Left forelimb (tissue), 1 donor: ENCODE results near the gene LYRM4.

ENCODE experiments used
- DNase-seq: peaks from one replicate; pipeline ENCODE4 v3.0.0-alpha.2; 2018; ENCODE audit warnings: low spot score

LYRM4 gene

GRCh38 chr6:5174756-5175549 lies 85.8 kb downstream of the LYRM4 start:
- no peak for DNase-seq

DNA sequence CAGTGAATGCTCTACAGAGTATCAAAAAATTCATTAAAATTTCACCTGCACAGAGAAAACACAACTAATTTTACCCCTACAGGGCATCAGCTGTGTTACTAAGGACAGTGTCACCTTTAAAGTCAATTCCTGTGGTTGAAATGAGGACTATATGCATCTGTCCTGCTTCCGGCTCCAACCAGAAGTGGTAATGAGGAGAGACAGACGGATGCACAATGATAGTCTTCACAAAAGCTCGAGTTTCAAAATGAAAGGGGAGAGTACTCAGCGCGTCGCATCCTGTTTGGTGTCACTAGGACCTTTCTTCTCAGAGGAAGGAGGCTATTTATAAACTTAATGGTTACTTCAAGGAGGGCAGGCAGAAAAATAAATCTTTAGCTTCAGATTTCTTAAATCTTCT lies 86.5 kb downstream of the LYRM4 start:
- DNase-seq = no peak

DNA sequence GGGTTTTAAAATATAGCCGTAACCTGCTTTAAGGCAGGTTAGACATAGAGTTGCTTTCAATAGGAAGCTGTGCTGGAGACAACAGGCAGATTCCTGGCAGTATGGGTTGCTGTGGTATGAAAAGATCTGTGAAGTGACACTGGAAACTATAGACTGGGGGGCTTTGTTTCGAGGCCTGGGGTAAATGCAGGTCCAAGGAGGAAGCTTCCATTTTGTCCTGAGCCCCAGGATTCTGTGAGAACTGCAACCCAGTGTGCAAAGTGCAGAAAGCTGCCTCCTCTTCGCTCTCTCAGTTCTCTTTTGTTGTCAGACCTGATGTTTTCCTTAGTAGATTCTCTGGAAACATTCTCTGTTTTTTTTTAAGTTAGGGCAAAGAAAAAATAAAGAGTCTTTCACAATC lies 86.9 kb downstream of the LYRM4 start:
- DNase-seq = no peak

- DNase-seq = no peak
Observed at GRCh38 chr6:5172897-5173474, 87.8 kb downstream of the LYRM4 start.

DNA sequence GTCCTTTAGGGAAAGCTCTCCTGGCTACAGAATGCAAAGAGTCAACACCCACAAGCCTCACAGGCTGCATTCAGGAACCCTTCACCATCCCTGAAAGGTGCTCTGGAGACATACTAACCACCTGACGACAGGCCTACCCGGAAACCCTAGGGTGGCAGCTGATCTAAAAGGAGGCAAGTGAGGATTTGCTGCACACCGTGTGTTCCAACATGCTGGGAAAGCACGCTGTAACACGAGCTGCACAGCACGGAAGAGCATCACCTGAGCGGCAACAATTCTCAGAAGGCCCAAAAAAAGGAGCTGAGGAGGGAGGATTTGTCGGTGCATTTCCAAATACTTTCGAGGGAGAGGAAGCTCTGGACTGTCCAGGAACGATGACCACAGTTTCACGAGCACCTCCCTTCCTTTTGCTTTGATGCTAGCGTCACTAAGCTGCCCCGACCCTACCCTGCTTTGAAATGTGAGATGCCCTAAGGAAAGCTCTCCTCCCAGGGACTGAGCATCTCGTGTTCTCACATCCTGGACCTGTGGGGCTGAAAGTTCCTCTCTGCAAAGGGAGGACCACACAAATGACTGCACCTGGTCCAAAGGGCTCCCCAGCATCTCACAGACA lies 88.6 kb downstream of the LYRM4 start:
- DNase-seq = no peak

DNA sequence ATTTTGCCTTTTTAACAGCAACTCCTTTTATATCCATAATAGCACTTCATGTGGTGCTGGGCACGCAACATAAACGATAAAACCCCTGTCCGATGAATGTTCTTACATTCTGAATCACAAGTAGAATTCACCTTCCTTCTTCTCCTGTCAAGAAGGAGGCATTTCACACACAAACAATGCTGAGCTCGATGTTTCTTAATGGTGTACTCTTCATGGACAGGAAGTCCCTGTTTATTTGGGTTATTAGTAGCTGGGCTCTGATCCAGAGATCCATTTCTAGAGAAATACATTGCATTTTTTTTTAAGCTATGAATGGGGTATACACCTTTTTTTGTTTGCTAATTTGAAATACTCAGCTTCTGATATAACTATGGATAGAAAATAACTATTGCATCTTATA lies 93.2 kb downstream of the LYRM4 start:
- DNase-seq = no peak

GRCh38 chr6:5164092-5164491 lies 96.7 kb downstream of the LYRM4 start:
- DNase-seq = no peak

DNA sequence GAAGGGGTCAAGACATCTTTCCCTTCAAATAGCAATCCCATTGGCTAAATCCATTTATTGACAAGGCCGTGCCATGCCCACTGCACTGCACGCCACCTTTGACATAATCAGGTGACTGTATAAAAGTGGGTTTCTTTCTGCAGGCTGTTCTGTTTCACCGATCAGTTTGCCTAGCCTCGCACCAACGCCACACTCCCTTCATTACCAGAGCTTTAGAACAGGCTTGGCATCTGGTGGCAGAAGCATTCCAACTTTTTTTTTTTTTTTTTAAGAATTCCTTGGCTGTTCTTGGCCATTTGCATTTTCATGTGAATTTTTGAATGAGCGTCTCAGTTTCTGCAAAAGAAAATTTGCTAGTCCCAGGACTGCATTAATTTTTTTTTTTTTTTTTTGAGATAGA lies 97.5 kb downstream of the LYRM4 start:
- no peak for DNase-seq

DNA sequence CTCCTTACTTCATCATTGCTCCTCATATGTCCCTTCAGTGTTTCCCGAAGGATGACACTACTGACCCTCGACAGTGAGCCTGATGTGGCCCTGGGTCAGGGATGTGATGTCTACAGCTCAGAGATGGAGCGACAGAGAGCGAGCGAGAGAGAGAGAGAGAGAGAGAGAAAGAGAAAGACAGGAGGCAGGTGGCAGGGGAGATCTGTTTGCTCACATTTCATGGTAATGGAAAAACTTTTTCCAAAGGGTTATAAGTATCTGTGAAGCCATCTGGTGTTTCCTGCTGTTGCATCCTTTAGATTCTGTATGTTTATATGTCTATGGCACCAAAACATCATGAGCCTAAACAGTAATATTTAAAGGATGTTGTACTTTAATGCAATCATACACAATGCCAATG lies 98.4 kb downstream of the LYRM4 start:
- no peak for DNase-seq

GRCh38 chr6:5160206-5160605 lies 100.5 kb downstream of the LYRM4 start:
- no peak for DNase-seq

DNA sequence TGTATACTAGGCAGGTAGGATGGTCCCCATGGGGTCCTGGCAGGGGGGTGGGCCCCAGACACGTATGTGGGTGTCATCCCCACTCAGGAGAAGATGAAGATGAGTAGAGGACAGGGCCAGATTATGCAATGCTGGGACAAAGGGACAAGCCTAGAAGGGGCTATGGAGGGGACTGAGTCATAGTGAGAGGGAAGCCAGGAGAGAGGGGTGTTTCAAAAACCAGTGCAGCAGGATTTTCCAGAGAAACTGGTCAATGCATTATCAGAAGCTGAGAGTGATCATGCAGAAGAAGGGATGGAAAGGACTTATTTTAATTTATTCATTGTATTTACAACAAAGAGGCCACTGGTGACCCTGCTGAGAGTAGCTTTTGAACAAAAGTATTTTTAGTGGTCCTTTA lies 101.6 kb downstream of the LYRM4 start:
- DNase-seq = no peak

DNA sequence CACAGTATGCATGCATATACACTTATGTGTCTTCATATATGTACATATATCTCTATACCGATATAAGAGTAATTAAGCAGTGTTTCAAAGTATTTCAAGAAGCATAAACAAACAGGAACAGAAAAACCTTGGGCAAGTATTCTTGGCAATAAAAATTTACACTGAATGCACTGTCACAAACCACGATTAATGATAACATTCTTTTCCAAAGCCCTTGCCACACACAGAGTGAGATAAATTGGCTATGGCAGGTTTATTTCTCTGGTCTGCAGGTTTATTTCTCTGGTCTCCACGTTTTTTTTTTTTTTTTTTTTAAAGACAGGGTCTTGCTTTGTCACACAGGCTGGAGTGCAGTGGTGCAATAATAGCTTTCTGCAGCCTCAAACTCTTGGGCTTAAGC lies 102.6 kb downstream of the LYRM4 start:
- DNase-seq = no peak

- DNase-seq = no peak
Observed at GRCh38 chr6:5157621-5158138, 103.1 kb downstream of the LYRM4 start.

- DNase-seq = no peak
Observed at GRCh38 chr6:5156627-5157026, 104.1 kb downstream of the LYRM4 start.

GRCh38 chr6:5155906-5156305 lies 104.8 kb downstream of the LYRM4 start:
- DNase-seq = no peak

GRCh38 chr6:5153186-5153585 lies 107.6 kb downstream of the LYRM4 start:
- no peak for DNase-seq

GRCh38 chr6:5152460-5152859 lies 108.3 kb downstream of the LYRM4 start:
- DNase-seq = no peak

DNA sequence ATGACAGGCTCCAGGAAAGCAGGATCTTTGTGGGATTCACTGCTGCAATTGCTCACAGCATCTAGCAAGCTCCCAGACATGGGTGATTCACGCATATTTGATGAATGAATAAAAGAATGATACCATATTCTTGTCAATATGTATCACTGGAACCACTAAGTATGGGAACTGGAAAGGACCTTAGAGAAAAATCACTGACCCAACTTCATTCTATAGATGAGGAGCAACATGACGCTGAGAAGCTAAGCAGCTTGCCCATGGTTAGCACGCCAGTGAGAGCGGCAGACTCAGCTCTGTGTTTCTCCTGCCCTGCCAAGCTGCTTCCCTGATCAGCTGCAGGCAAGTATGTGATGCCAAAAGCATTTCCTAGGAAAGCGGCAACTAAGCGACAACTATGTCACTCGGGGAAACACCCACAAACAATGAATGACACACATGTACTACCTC lies 108.8 kb downstream of the LYRM4 start:
- DNase-seq = no peak

- DNase-seq = no peak
Observed at GRCh38 chr6:5151360-5151954, 109.3 kb downstream of the LYRM4 start.

DNA sequence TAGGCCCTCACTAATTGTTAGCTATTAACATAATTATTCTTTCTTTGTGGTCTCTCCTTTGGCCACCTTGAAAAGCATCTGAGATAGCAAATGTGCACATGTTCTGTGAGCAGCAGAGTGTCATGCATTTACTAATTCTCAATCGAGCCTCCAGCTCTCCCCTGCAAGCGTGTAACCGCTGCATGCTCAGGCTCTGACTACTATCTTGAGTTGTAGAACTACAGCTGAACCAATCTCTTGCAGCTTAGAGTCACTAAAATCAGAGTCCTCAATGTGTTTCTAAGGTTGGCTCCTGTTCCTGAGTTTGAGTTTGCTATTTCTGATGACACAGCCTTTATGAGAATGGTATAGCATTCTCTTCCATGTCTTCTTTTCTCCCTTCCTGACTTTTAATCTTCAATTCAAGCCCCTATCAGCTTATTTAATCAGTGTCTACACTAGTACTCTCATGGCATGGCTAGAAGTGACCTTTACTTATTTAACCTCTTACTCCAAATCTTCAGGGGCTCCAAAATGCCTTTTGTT lies 110.1 kb downstream of the LYRM4 start:
- DNase-seq = no peak

- DNase-seq = no peak
Observed at GRCh38 chr6:5149891-5150290, 110.9 kb downstream of the LYRM4 start.

- DNase-seq = no peak
Observed at GRCh38 chr6:5149159-5149704, 111.5 kb downstream of the LYRM4 start.
